Ovary (tissue), 9 donors: Measurements from ENCODE around the gene CD4. TPM values are rescaled to one million over a fixed set of nuclear protein-coding genes. Genes with fewer than 3 reads are reported as not detected.

ENCODE experiments used
- DNase-seq, 5 donors: peaks; one replicate each; pipeline ENCODE4 v3.0.0-alpha.2; 2019 to 2020
- H3K27ac ChIP-seq, 2 donors: fragments of 200-600 bp; one replicate each; pipeline versions ENCODE4 v1.5.1 to v1.8.0; 2019 to 2022
- H3K27me3 ChIP-seq: fragments of 200-600 bp; one replicate; pipeline ENCODE4 v1.8.0; 2022
- H3K36me3 ChIP-seq: fragments of 200-600 bp; sonication (generic); one replicate; pipeline ENCODE4 v1.5.1; 2019
- H3K4me1 ChIP-seq: one replicate; pipeline ENCODE4 v1.8.1; 2013; ENCODE audit warnings: mild to moderate bottlenecking, moderate library complexity; ENCODE audit not compliant: insufficient read depth
- H3K4me3 ChIP-seq: fragments of 200-600 bp; sonication (generic); one replicate; pipeline ENCODE4 v1.5.1; 2017
- H3K9me3 ChIP-seq, 2 donors: fragments of 200-600 bp in 1 of 2; sonication (generic) in 1 of 2; one replicate each; pipeline versions ENCODE4 v1.5.1 to v1.8.1; 2013 to 2019; ENCODE audit warnings: mild to moderate bottlenecking in 1 of 2, moderate library complexity in 1 of 2
- CTCF ChIP-seq, 3 donors: fragments of 450-650 bp in 2 of 3; fragments of 200-600 bp in 1 of 3; IDR thresholded peaks; one replicate each; pipeline versions ENCODE4 v1.5.1 to v1.8.0; 2016 to 2022; ENCODE audit warnings: antibody characterized with exemption in 3 of 3, mild to moderate bottlenecking in 1 of 3
- EP300 ChIP-seq: sonication (generic); formaldehyde crosslinking; IDR thresholded peaks from one replicate; pipeline ENCODE4 v1.6.1; 2017; ENCODE audit warnings: antibody characterized with exemption
- POLR2A ChIP-seq: fragments of 450-650 bp; IDR thresholded peaks from one replicate; pipeline ENCODE4 v1.6.1; 2017; ENCODE audit warnings: antibody characterized with exemption, mild to moderate bottlenecking, moderate library complexity
- WGBS, 3 donors: extraction: QIAGEN DNeasy Blood & Tissue Kit in 1 of 3; methylation state at CpG; one replicate each; pipeline versions ENCODE4 v1.1.5 to v1.1.7; 2013 to 2017; 5-methylcytosine and 5-hydroxymethylcytosine counted together
- intact Hi-C, 4 donors: fragments of 100-400 bp; cut with DNase I; formaldehyde crosslinking; loops; one replicate each; pipeline versions ENCODE4 v1.11.0 to v1.15.1; 2022 to 2023
- polyA plus RNA-seq, 2 donors: library from polyadenylated mRNA; stranded (reverse); fragments of 200-250 nt in 1 of 2; fragments of 350-450 nt in 1 of 2; fragmentation: Illumina TruSeq in 1 of 2; extraction: RNeasy Lipid Tissue Mini Kit (QIAGEN cat#74804) in 1 of 2; gene quantifications; one replicate each; pipeline ENCODE4 v1.2.3, GENCODE V29; 2013 to 2014
- total RNA-seq, 7 donors: library from RNA; depleted of rRNA in 2 of 7; stranded (reverse); fragments of >200 nt in 2 of 7; fragmentation: NEBNext Ultra II Directional in 3 of 7; extraction: Animal tissue kit (Norgen Biotek cat#: 25700) in 3 of 7; gene quantifications; one replicate each; pipeline versions ENCODE4 v1.1.0 to v1.2.4, GENCODE V29; 2016 to 2023
- donor health status: DM: no; HTN: no; CAD: no; lungs with moderate emphysema.
- donor health status: DM: no; HTN: no; CAD: no.
- donor health status: Bipolar disorder and iron deficiency.
- donor health status: DM: yes; HTN: yes; CAD: no.
- donor health status: DM: no; HTN: no; CAD: no.
- donor health status: DM: yes; HTN: yes; CAD: no.

Gene CD4
- total and polyA plus RNA-seq, 9 donors = 2.1 to 40.2 (median 10.3) TPM

- no peaks in the 10 kb centered on the region for H3K27me3 ChIP-seq
- DNase-seq = no peak
- no peak for TF ChIP-seq POLR2A
- TF ChIP-seq CTCF (IDR thresholded peaks at IDR 0.05) = no peak
- TF ChIP-seq EP300 = no peak
- H3K36me3 ChIP-seq = no peaks in the 10 kb centered on the region
- no peaks in the 10 kb centered on the region for H3K4me1 ChIP-seq
- intact Hi-C loops = no loop called here
- H3K4me3 ChIP-seq = no peak overlapping the region
- 85 to 90% (median 87%) methylated on average over 17 of the region's 17 CpGs for WGBS, 3 donors
- H3K9me3 ChIP-seq = no peaks in the 10 kb centered on the region
- no peak overlapping the region for H3K27ac ChIP-seq
These were observed 56.1 kb downstream of the CD4 start for GRCh38 chr12:6845395-6845794.

- no peak for DNase-seq
- intact Hi-C loops = no loop called here
- H3K9me3 ChIP-seq = no peaks in the 10 kb centered on the region
- no peaks in the 10 kb centered on the region for H3K4me1 ChIP-seq
- H3K36me3 ChIP-seq = no peaks in the 10 kb centered on the region
- no peak overlapping the region for H3K4me3 ChIP-seq
- no peak for TF ChIP-seq POLR2A
- TF ChIP-seq CTCF (IDR thresholded peaks at IDR 0.05) = no peak
- TF ChIP-seq EP300 = no peak
- WGBS, 3 donors = 77 to 88% (median 82%) methylated on average over 7 of the region's 7 CpGs
- no peaks in the 10 kb centered on the region for H3K27me3 ChIP-seq
- no peak overlapping the region for H3K27ac ChIP-seq
These were observed 57.1 kb downstream of the CD4 start for GRCh38 chr12:6846316-6846869.

- no peaks in the 10 kb centered on the region for H3K36me3 ChIP-seq
- H3K27me3 ChIP-seq = no peaks in the 10 kb centered on the region
- 93 to 98% (median 96%) methylated on average over 2 of the region's 2 CpGs for WGBS, 3 donors
- H3K27ac ChIP-seq = no peak overlapping the region
- H3K4me3 ChIP-seq = no peak overlapping the region
- no peaks in the 10 kb centered on the region for H3K4me1 ChIP-seq
- intact Hi-C loops = no loop called here
- TF ChIP-seq POLR2A (no peak), CTCF (IDR thresholded peaks at IDR 0.05) (no peak), EP300 (no peak)
- no peaks in the 10 kb centered on the region for H3K9me3 ChIP-seq
- DNase-seq = no peak
These were observed 58.3 kb downstream of the CD4 start for GRCh38 chr12:6847676-6848075.

- TF ChIP-seq POLR2A = no peak
- TF ChIP-seq EP300 = no peak
- no peak for TF ChIP-seq CTCF (IDR thresholded peaks at IDR 0.05)
- 69 to 76% (median 70%) methylated on average over 2 of the region's 2 CpGs for WGBS, 3 donors
- Histone ChIP-seq H3K4me1 (peaks cover 7% of the 10 kb centered on the region), H3K27ac (no peak overlapping the region), H3K36me3 (no peaks in the 10 kb centered on the region), H3K27me3 (no peaks in the 10 kb centered on the region), H3K9me3 (no peaks in the 10 kb centered on the region), H3K4me3 (no peak overlapping the region)
- no peak for DNase-seq
- intact Hi-C loops = no loop called here
These were observed 60.1 kb downstream of the CD4 start for GRCh38 chr12:6849427-6849826.
